ENCODE data around the gene ST7L.

ST7L gene

GRCh38 chr1:112638110-112638428 is 19.1 kb upstream of the ST7L start:
- no peak overlapping the region for H3K4me3 ChIP-seq (ENCODE audit: low read length)
- TF ChIP-seq, protein P1, sequence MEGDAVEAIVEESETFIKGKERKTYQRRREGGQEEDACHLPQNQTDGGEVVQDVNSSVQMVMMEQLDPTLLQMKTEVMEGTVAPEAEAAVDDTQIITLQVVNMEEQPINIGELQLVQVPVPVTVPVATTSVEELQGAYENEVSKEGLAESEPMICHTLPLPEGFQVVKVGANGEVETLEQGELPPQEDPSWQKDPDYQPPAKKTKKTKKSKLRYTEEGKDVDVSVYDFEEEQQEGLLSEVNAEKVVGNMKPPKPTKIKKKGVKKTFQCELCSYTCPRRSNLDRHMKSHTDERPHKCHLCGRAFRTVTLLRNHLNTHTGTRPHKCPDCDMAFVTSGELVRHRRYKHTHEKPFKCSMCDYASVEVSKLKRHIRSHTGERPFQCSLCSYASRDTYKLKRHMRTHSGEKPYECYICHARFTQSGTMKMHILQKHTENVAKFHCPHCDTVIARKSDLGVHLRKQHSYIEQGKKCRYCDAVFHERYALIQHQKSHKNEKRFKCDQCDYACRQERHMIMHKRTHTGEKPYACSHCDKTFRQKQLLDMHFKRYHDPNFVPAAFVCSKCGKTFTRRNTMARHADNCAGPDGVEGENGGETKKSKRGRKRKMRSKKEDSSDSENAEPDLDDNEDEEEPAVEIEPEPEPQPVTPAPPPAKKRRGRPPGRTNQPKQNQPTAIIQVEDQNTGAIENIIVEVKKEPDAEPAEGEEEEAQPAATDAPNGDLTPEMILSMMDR (conservative IDR thresholded peaks at IDR 0.05; ENCODE audit: low read depth, low read length): no peak
- no peak for DNase-seq (ENCODE audit: low read depth)

DNA sequence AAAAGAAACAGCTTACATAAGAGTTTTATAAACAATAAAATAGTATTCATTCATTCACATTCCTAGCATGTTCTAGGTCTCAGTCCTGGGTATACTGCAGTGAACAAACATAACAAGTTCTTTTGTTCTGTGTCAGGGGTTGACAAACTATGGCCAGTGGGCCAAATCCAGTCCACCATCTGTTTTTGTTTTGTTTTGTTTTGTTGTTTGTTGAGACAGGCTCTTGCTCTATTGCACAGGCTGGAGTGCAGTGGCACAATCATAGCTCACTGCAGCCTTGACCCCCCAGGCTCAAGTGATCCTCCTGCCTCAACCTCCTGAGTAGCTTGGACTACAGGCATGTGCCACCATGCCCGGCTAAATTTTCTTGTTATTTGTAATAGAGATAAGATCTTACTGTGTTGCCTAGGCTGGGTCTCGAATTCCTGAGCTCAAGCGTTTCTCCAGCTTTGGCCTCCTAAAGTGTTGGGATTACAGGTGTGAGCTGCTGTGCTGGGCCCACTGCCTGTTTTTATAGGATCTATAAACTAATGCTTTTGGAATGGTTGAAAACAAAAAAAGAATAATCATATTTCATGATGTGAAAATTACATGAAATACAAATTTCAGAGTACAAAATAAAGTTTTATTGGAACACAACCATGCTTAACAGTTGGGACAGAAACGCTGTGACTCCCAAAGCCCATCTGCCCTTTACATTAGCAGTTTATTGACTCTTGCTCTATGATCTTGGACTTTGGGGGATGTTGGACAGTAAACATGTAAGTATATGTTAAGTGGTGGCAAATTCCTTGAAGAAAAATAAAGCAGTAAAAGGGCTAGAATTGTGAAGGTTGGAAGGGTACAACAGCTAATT is 18.5 kb upstream of the ST7L start:
- TF ChIP-seq, protein P1 (conservative IDR thresholded peaks at IDR 0.05; ENCODE audit: low read depth, low read length): no peak
- DNase-seq (ENCODE audit: low read depth): no peak
- no peak overlapping the region for H3K4me3 ChIP-seq (ENCODE audit: low read length)

DNA sequence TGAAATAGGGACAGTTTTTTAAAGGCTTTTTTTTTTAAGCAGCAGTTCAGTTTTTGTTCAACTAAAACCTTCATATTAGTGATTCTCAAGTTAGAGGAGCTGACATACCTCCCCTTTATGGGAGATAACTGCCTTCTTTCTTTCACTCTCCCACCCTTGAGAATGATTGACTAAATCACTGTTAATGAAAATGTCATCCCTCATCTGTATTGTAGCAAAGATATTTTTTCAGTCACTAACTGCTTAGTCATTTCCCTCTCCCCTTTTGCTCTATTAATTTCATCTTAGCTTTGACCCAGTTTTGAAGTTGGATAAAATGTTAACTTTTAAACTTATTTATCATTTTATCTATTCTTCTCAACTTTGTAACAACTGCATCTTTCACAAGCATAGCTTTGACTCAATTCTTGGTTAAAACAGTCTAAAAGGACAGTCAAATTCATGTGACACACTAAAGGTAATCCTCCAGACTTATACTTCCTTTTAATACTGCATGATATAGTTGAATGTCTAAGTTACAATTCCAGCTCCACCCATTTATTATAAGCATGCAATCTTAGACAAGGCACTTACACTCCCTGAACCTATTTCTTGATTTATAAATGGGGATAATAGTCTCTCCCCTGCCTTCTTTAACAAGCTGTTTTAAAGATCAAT is 17.8 kb upstream of the ST7L start:
- TF ChIP-seq, protein P1 (conservative IDR thresholded peaks at IDR 0.05; ENCODE audit: low read depth, low read length): no peak
- H3K4me3 ChIP-seq (ENCODE audit: low read length): no peak overlapping the region
- DNase-seq (ENCODE audit: low read depth): no peak

- DNase-seq (ENCODE audit: low read depth): no peak
- TF ChIP-seq, protein P1 (conservative IDR thresholded peaks at IDR 0.05; ENCODE audit: low read depth, low read length): no peak
- H3K4me3 ChIP-seq (ENCODE audit: low read length): no peak overlapping the region
These were observed 17.1 kb upstream of the ST7L start for GRCh38 chr1:112636056-112636455.

DNA sequence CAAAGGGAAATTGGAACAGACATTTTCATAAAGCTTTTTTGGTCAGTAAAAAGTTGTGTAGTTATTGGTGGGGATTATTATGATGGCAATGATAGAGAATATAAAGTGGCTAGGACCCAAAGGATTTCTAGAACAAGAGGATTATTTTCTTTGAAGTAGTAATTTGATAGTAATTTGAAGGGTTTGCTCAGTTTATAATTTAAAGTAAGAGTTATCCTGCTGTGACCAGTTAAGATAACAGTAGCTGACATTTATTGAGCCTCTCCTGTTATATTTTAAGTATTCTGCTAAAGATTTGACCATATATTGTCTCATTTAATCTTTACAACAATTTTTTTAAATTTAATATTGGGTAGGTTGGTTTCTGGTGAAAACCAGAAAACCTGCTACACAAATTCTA is 15.4 kb upstream of the ST7L start:
- no peak for DNase-seq (ENCODE audit: low read depth)
- H3K4me3 ChIP-seq (ENCODE audit: low read length): no peak overlapping the region
- TF ChIP-seq, protein P1 (conservative IDR thresholded peaks at IDR 0.05; ENCODE audit: low read depth, low read length): no peak

DNA sequence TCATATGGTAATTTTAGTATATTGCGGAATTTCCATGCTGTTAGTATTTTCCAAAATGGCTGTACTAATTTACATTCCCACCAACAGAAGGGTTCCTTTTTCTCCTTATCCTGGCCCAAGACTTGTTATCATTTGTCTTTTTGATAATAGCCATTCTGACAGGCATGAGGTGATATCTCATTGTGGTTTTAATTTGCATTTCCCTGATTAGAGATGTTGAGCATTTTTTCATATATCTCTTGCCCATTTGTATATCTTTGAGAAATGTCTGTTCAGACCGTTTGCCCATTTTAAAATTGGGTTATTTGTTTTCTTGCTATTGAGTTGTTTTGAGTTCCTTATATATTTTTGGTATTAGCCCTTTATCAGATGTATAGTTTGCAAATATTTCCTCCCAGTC is 14.7 kb upstream of the ST7L start:
- no peak for DNase-seq (ENCODE audit: low read depth)
- TF ChIP-seq, protein P1 (conservative IDR thresholded peaks at IDR 0.05; ENCODE audit: low read depth, low read length): no peak
- H3K4me3 ChIP-seq (ENCODE audit: low read length): no peak overlapping the region

DNA sequence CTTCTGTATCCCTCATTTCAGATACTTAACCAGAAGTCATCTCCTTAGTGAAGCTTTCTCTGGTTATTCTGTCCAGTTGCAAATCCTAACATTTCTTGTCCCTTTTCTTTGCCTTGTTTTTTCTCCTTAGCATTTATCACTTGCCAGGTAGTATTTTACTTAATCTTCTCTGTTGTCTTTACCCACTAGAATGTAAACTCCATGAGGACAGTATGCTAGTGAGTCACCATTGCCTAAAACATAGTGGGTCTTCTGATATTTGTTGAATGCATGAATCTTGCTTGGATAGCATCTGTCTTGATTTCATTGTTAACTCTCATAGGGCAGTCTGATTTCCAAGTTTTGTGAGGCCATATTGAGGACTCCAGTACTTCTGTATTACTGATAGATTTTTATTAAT is 10.3 kb upstream of the ST7L start:
- no peak overlapping the region for H3K4me3 ChIP-seq (ENCODE audit: low read length)
- TF ChIP-seq, protein P1 (conservative IDR thresholded peaks at IDR 0.05; ENCODE audit: low read depth, low read length): no peak
- DNase-seq (ENCODE audit: low read depth): no peak
